ACC112 (cell line): ENCODE results near the gene IGFBP3.
"Not testable (repeated sequence)": the region's sequence is repeated elsewhere in the genome, so short reads cannot be mapped to it uniquely, and the experiment has no call there.

Source experiments
- H2AFZ ChIP-seq: fragments of 200-600 bp; sonication (generic); one replicate; pipeline ENCODE4 v1.6.0; 2017; ENCODE audit warnings: antibody characterized with exemption, low read length; ENCODE audit not compliant: unreplicated experiment
- H3K27ac ChIP-seq: fragments of 200-600 bp; sonication (generic); 2 replicates; pipeline ENCODE4 v1.5.1; 2014; ENCODE audit warnings: low read depth, mild to moderate bottlenecking, antibody characterized with exemption, low read length, moderate library complexity
- H3K27me3 ChIP-seq: fragments of 200-600 bp; sonication (generic); 2 replicates; pipeline ENCODE4 v1.6.1; 2014; ENCODE audit warnings: mild to moderate bottlenecking, antibody characterized with exemption, low read length, moderate library complexity, mixed read lengths; ENCODE audit not compliant: insufficient read depth
- H3K36me3 ChIP-seq: fragments of 200-600 bp; sonication (generic); 2 replicates; pipeline ENCODE4 v1.6.1; 2016; ENCODE audit warnings: mild to moderate bottlenecking, antibody characterized with exemption, low read length, moderate library complexity, mixed read lengths; ENCODE audit not compliant: insufficient read depth
- H3K4me1 ChIP-seq: fragments of 200-600 bp; sonication (generic); one replicate; pipeline ENCODE4 v1.6.1; 2016; ENCODE audit warnings: low read length, mixed read lengths; ENCODE audit not compliant: insufficient read depth, unreplicated experiment, control insufficient read depth
- H3K4me3 ChIP-seq: fragments of 200-600 bp; sonication (generic); 2 replicates; pipeline ENCODE4 v1.5.1; 2014; ENCODE audit warnings: mild to moderate bottlenecking, low read depth, low read length
- H3K79me2 ChIP-seq: fragments of 200-600 bp; sonication (generic); one replicate; pipeline ENCODE4 v1.6.0; 2016; ENCODE audit warnings: low read length; ENCODE audit not compliant: control insufficient read depth, unreplicated experiment, insufficient read depth

IGFBP3 gene

GRCh38 chr7:45920502-45921380 lies at the start of gene IGFBP3:
IGFBP3 (minus strand) TSS chr7:45921272; CDS start chr7:45921140, 132 bp downstream.
- Histone ChIP-seq H3K27me3 (peaks cover 20% of the 10 kb centered on the region), H3K27ac (no peak within 1 kb of the TSS), H3K4me1 (peaks cover 22% of the 10 kb centered on the region), H3K79me2 (no peaks in the 10 kb centered on the region), H2AFZ (peak within 1 kb of the TSS; percentile 51), H3K4me3 (peak within 1 kb of the TSS; percentile 79), H3K36me3 (no peaks in the 10 kb centered on the region)

GRCh38 chr7:45970454-45970853 lies 49.4 kb upstream of the IGFBP3 start:
- no peak overlapping the region for H2AFZ ChIP-seq
- no peaks in the 10 kb centered on the region for H3K27me3 ChIP-seq
- no peaks in the 10 kb centered on the region for H3K79me2 ChIP-seq
- no peak overlapping the region for H3K4me3 ChIP-seq
- peaks cover 13% of the 10 kb centered on the region for H3K4me1 ChIP-seq
- no peak overlapping the region for H3K27ac ChIP-seq
- H3K36me3 ChIP-seq = no peaks in the 10 kb centered on the region

GRCh38 chr7:45969940-45970339 lies 48.9 kb upstream of the IGFBP3 start:
- Histone ChIP-seq H3K36me3 (no peaks in the 10 kb centered on the region), H3K27me3 (no peaks in the 10 kb centered on the region), H3K27ac (no peak overlapping the region), H3K4me3 (no peak overlapping the region), H2AFZ (no peak overlapping the region), H3K79me2 (no peaks in the 10 kb centered on the region), H3K4me1 (peaks cover 8% of the 10 kb centered on the region)

GRCh38 chr7:45968856-45969541 lies 47.9 kb upstream of the IGFBP3 start:
- no peak overlapping the region for H3K27ac ChIP-seq
- no peaks in the 10 kb centered on the region for H3K27me3 ChIP-seq
- H2AFZ ChIP-seq = no peak overlapping the region
- no peaks in the 10 kb centered on the region for H3K36me3 ChIP-seq
- H3K4me3 ChIP-seq = no peak overlapping the region
- H3K79me2 ChIP-seq = no peaks in the 10 kb centered on the region
- H3K4me1 ChIP-seq = no peaks in the 10 kb centered on the region

GRCh38 chr7:45968312-45968711 lies 47.2 kb upstream of the IGFBP3 start:
- Histone ChIP-seq H3K4me1 (no peaks in the 10 kb centered on the region), H3K27me3 (no peaks in the 10 kb centered on the region), H2AFZ (no peak overlapping the region), H3K36me3 (no peaks in the 10 kb centered on the region), H3K27ac (no peak overlapping the region), H3K4me3 (no peak overlapping the region), H3K79me2 (no peaks in the 10 kb centered on the region)

GRCh38 chr7:45967591-45968157 lies 46.6 kb upstream of the IGFBP3 start:
- Histone ChIP-seq H3K36me3 (no peaks in the 10 kb centered on the region), H3K4me3 (no peak overlapping the region), H3K79me2 (no peaks in the 10 kb centered on the region), H3K27ac (no peak overlapping the region), H2AFZ (no peak overlapping the region), H3K4me1 (no peaks in the 10 kb centered on the region), H3K27me3 (no peaks in the 10 kb centered on the region)

- Histone ChIP-seq H3K36me3 (no peaks in the 10 kb centered on the region), H3K27me3 (no peaks in the 10 kb centered on the region), H3K4me3 (no peak overlapping the region), H3K79me2 (no peaks in the 10 kb centered on the region), H3K27ac (no peak overlapping the region), H3K4me1 (no peaks in the 10 kb centered on the region), H2AFZ (no peak overlapping the region)
Observed at GRCh38 chr7:45962861-45963260, 41.8 kb upstream of the IGFBP3 start.

GRCh38 chr7:45957721-45958120 lies 36.6 kb upstream of the IGFBP3 start:
- Histone ChIP-seq H3K27me3 (no peaks in the 10 kb centered on the region), H3K27ac (no peak overlapping the region), H3K36me3 (no peaks in the 10 kb centered on the region), H2AFZ (no peak overlapping the region), H3K79me2 (no peaks in the 10 kb centered on the region), H3K4me1 (no peaks in the 10 kb centered on the region), H3K4me3 (no peak overlapping the region)

GRCh38 chr7:45955286-45955685 lies 34.2 kb upstream of the IGFBP3 start:
- Histone ChIP-seq H3K4me1 (no peaks in the 10 kb centered on the region), H3K27ac (no peak overlapping the region), H3K4me3 (no peak overlapping the region), H3K79me2 (no peaks in the 10 kb centered on the region), H2AFZ (no peak overlapping the region), H3K36me3 (no peaks in the 10 kb centered on the region), H3K27me3 (no peaks in the 10 kb centered on the region)

- not testable (repeated sequence) for H3K27me3 ChIP-seq, H3K4me3 ChIP-seq, H3K36me3 ChIP-seq, H3K4me1 ChIP-seq, H2AFZ ChIP-seq, H3K27ac ChIP-seq, H3K79me2 ChIP-seq
Observed at GRCh38 chr7:45953055-45953454, 32.0 kb upstream of the IGFBP3 start.
